Measurements from ENCODE around the gene C2CD2. TPM values are rescaled to one million over a fixed set of nuclear protein-coding genes. Genes with fewer than 3 reads are reported as not detected.

The C2CD2 gene
- total RNA-seq, 1 donor from 2014 or later, result 23.8 TPM

DNA sequence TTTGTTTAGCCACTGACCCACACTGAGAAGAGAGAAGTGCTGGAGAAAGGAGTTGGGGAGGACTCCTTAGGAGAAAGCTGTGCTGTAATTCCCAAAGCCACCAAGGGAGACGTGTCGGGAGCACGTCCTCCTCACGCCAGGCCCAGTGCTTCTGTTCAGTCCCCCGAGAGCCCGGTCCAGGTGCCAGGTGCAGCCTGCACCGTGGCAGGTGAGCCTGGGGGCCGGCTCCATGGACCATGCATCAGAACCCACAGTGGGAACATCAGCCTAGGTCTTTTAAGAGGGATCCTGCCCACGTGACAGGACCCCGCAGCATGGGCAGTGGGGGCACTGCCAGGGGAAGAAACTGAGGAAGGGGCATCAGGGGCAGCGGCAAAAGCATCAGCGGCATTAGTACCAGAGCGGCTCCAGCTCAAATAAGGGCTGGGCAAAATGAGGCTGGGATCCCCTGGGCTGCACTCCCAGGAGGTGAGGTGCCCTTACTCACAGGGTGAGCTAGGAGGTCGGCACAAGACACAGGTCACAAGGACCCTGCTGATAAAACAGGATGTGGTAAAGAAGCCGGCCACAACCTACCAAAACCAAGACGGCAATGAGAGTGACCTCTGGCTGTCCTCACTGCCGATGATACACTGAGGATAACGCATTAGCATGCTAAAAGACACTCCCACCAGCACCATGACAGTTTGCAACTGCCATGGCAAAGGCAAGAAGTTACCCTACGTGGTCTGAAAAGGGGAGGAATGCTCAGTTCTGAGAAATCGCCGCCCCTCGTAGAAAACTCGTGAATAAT is 50.1 kb downstream of the C2CD2 start:
- no peaks in the 10 kb centered on the region for H3K9me3 ChIP-seq
- H3K27me3 ChIP-seq (ENCODE audit: low read depth), result no peaks in the 10 kb centered on the region
- ATAC-seq, result no peak
- no peak for DNase-seq
- no peak overlapping the region for H3K4me3 ChIP-seq
- H3K36me3 ChIP-seq, result peaks cover 78% of the 10 kb centered on the region
- intact Hi-C loops (cut with DNase I), result no loop called here
- no peaks in the 10 kb centered on the region for H3K4me1 ChIP-seq
- H3K27ac ChIP-seq, result no peak overlapping the region
- TF ChIP-seq, protein P1, sequence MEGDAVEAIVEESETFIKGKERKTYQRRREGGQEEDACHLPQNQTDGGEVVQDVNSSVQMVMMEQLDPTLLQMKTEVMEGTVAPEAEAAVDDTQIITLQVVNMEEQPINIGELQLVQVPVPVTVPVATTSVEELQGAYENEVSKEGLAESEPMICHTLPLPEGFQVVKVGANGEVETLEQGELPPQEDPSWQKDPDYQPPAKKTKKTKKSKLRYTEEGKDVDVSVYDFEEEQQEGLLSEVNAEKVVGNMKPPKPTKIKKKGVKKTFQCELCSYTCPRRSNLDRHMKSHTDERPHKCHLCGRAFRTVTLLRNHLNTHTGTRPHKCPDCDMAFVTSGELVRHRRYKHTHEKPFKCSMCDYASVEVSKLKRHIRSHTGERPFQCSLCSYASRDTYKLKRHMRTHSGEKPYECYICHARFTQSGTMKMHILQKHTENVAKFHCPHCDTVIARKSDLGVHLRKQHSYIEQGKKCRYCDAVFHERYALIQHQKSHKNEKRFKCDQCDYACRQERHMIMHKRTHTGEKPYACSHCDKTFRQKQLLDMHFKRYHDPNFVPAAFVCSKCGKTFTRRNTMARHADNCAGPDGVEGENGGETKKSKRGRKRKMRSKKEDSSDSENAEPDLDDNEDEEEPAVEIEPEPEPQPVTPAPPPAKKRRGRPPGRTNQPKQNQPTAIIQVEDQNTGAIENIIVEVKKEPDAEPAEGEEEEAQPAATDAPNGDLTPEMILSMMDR (IDR thresholded peaks at IDR 0.05), result no peak

DNA sequence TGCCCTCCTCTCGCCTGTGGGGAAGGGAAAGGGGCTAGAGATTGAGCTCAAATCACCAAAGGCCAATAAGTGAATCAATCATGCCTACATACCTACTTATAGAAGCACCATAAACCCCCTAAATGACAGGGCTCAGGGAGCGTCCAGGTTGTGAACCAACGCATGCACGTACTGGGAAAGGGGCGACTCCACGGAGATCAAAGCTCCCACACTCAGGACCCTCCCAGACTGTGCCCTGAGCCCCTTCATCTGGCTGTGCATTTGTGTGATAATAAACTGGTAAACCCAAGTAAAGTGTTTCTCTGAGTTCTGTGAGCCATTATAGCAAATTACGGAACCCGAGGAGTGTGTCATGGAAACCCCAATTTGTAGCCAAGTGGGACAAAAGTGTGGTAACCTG is 50.9 kb downstream of the C2CD2 start:
- TF ChIP-seq, protein P1 (IDR thresholded peaks at IDR 0.05), result no peak
- Histone ChIP-seq H3K27me3 (ENCODE audit: low read depth) (no peaks in the 10 kb centered on the region), H3K4me3 (no peak overlapping the region), H3K36me3 (peaks cover 78% of the 10 kb centered on the region), H3K27ac (no peak overlapping the region), H3K4me1 (no peaks in the 10 kb centered on the region), H3K9me3 (no peaks in the 10 kb centered on the region)
- no peak for ATAC-seq
- DNase-seq, result no peak
- intact Hi-C loops (cut with DNase I), result no loop called here

DNA sequence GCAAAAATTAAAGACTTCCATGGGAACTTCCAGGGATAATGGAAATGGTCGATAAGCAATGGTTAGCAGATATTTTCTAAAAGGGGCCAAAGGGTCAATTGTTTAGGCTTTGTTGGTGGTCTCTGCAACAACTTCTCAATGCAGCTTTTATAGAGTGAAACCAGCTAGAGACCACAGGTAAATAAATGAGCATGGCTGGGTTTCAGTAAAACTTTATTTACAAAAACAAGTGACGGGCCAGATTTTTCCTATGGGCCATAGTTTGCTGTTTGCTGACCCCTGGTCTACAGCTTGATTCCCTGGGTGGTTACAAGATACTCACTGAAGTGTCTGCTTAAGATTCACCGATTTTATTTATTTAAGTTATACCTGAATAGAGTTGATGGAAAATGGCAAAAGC is 52.0 kb downstream of the C2CD2 start:
- ATAC-seq, result no peak
- no peak overlapping the region for H3K4me3 ChIP-seq
- no peak overlapping the region for H3K27ac ChIP-seq
- intact Hi-C loops (cut with DNase I), result no loop called here
- TF ChIP-seq, protein P1 (IDR thresholded peaks at IDR 0.05), result no peak
- no peak for DNase-seq
- H3K4me1 ChIP-seq, result no peaks in the 10 kb centered on the region
- no peaks in the 10 kb centered on the region for H3K27me3 ChIP-seq (ENCODE audit: low read depth)
- H3K36me3 ChIP-seq, result peaks cover 68% of the 10 kb centered on the region
- no peaks in the 10 kb centered on the region for H3K9me3 ChIP-seq

DNA sequence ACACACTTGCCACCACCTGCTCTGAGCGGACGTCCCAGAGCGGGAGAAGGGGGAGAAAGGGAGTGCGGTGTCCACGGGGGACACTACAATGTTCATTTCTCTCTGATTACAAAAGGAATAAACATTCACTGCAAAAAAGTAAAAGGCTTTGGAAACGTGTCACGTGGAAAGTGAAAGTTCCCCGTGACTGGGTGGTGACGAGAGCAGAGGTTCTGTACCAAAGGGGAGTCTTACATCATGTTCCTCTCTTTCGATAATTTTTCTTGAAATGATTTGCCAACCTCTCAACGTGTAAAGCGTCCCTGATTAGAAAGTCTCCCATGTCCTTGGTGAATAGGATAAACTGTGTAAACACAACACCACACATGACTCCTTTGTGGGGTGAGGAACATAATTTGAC is 52.7 kb downstream of the C2CD2 start:
- DNase-seq (no peak), ATAC-seq (peak; percentile 59 to 60)
- peaks cover 64% of the 10 kb centered on the region for H3K36me3 ChIP-seq
- no peak overlapping the region for H3K4me3 ChIP-seq
- intact Hi-C loops (cut with DNase I), result no loop called here
- no peaks in the 10 kb centered on the region for H3K27me3 ChIP-seq (ENCODE audit: low read depth)
- no peaks in the 10 kb centered on the region for H3K4me1 ChIP-seq
- H3K9me3 ChIP-seq, result no peaks in the 10 kb centered on the region
- TF ChIP-seq, protein P1 (IDR thresholded peaks at IDR 0.05), result no peak
- no peak overlapping the region for H3K27ac ChIP-seq

DNA sequence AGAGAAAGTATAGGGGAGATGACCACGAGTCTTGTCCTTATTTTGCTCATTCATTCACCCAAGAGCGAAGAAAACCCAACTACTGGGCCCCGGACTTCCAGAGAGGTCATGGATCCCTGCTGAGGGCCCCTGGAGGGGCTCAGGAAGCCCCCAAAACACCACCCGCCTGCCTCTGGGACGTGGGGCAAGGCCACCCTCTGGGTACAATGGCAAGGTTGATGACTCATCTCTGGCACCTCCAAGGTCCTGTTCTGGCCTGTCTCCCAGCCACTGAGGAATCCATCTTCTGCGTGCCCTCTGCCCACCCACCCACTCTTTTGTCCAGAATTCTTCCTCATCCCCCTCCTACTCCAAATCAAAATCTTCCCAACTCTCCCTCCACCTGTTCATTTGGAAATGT is 53.4 kb downstream of the C2CD2 start:
- DNase-seq (no peak), ATAC-seq (no peak)
- Histone ChIP-seq H3K4me1 (no peaks in the 10 kb centered on the region), H3K4me3 (no peak overlapping the region), H3K9me3 (no peaks in the 10 kb centered on the region), H3K27me3 (ENCODE audit: low read depth) (no peaks in the 10 kb centered on the region), H3K27ac (no peak overlapping the region), H3K36me3 (peaks cover 64% of the 10 kb centered on the region)
- TF ChIP-seq, protein P1 (IDR thresholded peaks at IDR 0.05), result no peak
- intact Hi-C loops (cut with DNase I), result no loop called here
